ENCODE data around the gene RABEPK.
"Not testable (repeated sequence)": the region's sequence is repeated elsewhere in the genome, so short reads cannot be mapped to it uniquely, and the experiment has no call there.

The RABEPK gene

DNA sequence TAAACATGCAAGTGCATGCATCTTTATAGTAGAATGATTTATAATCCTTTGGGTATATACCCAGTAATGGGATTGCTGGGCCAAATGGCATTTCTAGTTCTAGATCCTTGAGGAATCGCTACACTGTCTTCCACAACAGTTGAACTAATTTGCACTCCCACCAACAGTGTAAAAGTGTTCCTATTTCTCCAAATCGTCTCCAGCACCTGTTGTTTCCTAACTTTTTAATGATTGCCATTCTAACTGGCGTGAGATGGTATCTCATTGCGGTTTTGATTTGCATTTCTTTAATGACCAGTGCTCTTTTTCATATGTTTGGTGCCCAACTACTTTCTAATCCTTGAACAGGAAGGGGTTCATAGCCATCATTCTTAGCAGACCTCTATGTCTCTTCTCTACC is 18.6 kb upstream of the RABEPK start:
- Mint-ChIP-seq H3K36me3 (ENCODE audit: low read depth) (peaks cover 68% of the 10 kb centered on the region), H3K27ac (peak overlapping the region; percentile 60), H3K4me1 (ENCODE audit: low read depth) (peaks cover 63% of the 10 kb centered on the region)
- not testable (repeated sequence) for H3K4me3 Mint-ChIP-seq, H3K9me3 Mint-ChIP-seq, DNase-seq, H3K27me3 Mint-ChIP-seq

DNA sequence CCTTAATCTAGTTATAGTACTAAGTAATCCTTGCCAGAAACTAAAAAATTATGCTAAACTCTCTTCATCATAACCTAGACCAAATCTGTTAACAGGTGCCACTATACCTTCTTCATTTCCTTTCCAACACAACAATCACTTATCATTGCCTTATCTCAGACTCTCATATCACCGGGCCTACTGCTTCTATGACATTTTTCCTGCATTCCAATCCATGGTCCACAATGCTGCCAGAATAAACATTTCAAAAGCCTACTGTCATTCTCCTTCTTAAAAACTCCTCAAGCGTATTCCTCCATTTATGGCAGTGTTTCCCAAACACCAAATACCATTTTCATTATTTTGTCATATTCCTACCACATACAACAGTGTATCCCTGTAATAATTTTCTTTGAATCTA is 17.3 kb upstream of the RABEPK start:
- H3K36me3 Mint-ChIP-seq (ENCODE audit: low read depth) = peaks cover 69% of the 10 kb centered on the region
- no peaks in the 10 kb centered on the region for H3K27me3 Mint-ChIP-seq
- peaks cover 66% of the 10 kb centered on the region for H3K4me1 Mint-ChIP-seq (ENCODE audit: low read depth)
- H3K9me3 Mint-ChIP-seq = no peaks in the 10 kb centered on the region
- H3K27ac Mint-ChIP-seq = peak overlapping the region; percentile 20
- no peak overlapping the region for H3K4me3 Mint-ChIP-seq
- DNase-seq = no peak

DNA sequence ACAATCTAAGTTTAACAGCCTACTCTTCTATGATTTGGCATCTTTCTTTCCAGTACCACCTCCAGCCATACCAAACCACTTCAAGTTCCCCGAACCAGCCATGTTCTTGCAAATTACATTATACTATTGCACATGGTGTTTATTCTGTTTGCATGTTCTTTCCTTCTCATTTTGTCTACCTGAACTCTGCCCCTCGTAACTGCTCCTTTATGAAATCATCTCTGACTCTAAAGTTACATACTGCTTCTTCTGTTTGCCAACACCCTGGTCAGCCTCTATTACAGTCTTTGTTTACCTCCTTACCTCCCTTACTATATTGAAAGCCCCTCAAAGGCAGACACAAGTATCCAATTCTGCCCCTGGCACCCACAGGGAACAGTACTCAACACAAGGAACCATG is 16.8 kb upstream of the RABEPK start:
- Mint-ChIP-seq H3K4me3 (no peak overlapping the region), H3K27ac (peak overlapping the region; percentile 4), H3K4me1 (ENCODE audit: low read depth) (peaks cover 66% of the 10 kb centered on the region), H3K27me3 (no peaks in the 10 kb centered on the region), H3K36me3 (ENCODE audit: low read depth) (peaks cover 66% of the 10 kb centered on the region), H3K9me3 (no peaks in the 10 kb centered on the region)
- no peak for DNase-seq

DNA sequence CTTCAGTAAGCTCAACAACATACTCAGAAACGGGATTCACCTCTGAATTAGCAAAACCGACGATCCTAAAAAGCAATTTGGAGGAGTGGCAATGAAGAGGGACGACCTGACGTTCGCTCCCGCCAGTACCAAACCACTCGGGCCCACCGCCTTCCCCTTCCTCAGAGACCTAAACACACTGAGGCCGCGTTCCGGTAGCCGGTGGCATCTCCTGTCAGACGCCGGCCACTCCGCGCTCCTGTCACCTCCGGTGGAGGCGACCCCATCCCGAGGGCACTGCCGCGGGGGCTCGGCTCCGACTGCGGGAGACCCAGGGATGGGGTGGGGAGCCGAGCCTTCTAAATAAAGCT is 11.4 kb upstream of the RABEPK start:
- Mint-ChIP-seq H3K27me3 (no peaks in the 10 kb centered on the region), H3K9me3 (no peaks in the 10 kb centered on the region), H3K4me1 (ENCODE audit: low read depth) (peaks cover 60% of the 10 kb centered on the region), H3K4me3 (peak overlapping the region; percentile 97), H3K36me3 (ENCODE audit: low read depth) (peaks cover 40% of the 10 kb centered on the region), H3K27ac (peak overlapping the region; percentile 97)
- DNase-seq = no peak

DNA sequence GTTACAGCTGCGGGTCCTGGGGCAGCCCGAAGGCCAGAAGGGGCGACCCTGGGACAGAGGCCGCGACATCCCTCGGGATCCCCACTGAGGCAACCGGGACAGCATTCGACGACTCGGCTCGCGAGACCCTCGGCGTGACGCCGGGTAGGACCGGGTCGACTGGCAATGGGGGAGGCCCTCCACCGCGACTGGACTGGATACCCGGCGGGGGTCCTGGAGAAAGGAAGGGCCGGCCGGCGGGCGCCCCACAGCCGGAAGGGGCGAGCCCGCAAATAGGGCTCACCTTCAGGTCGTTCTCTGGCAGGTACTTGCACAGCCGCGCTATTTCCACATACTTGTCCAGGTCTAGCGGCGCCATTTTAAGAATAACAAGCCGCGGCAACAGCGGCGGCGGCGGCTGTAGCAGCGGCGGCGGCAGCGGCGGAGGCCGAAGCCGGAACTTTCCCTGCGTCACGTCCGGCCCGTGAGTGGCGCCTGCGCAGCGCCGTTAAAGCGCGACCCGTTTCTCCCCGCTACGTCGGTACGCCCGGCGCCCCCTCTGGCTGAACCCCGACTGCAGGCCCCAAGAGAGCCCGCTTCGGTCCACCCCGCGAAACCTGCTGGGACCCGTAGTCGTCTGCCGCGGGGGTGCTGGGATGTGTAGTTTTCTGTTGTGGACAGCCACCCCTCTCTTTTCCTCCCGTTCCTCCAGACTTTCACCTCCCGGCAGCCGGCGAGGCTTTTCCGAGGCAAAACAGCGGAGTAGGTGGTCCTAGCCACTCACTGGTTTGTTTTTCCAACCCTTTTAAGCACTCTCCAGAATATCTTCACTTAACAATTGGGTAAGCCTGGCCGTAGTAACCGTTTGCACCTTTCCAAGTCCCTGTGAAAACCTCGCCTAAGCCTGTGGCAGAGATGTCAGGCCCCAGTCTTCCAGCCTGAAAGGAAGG is 10.7 kb upstream of the RABEPK start, which contains the start of gene PPP6C:
TSS of gene PPP6C (minus strand) at position 443 of the 929 bp plus-strand sequence. CDS start at position 358, 85 bp downstream.
- peak within 1 kb of the TSS; percentile 97 for H3K27ac Mint-ChIP-seq
- H3K4me3 Mint-ChIP-seq = peak within 1 kb of the TSS; percentile 97
- no peaks in the 10 kb centered on the region for H3K9me3 Mint-ChIP-seq
- H3K27me3 Mint-ChIP-seq = no peaks in the 10 kb centered on the region
- DNase-seq = peak; percentile 97
- H3K36me3 Mint-ChIP-seq (ENCODE audit: low read depth) = peaks cover 35% of the 10 kb centered on the region
- H3K4me1 Mint-ChIP-seq (ENCODE audit: low read depth) = peaks cover 63% of the 10 kb centered on the region

DNA sequence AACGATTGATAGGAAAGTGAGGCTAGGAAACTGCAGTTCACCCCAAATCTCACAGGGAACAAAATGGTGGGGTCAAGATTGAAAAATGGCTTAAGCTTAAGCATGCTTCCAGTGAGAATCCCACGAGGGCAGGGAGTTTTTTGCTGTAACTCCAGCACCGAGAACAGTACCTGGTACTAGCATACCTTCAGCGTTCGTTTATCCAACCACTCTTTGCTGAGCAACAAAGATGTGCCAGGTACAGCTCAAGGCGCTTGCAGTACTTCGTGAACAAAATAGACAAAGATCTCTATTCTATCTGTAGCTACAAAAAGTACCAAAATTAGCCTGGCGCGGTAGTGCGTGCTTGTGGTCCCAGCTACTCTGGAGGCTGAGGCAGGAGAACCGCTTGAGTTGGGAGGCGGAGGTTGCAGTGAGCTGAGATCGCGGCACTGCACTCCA is 10.0 kb upstream of the RABEPK start:
- peak; percentile 58 for DNase-seq
- Mint-ChIP-seq H3K36me3 (ENCODE audit: low read depth) (peaks cover 30% of the 10 kb centered on the region), H3K9me3 (no peaks in the 10 kb centered on the region), H3K27ac (peak overlapping the region; percentile 97), H3K4me1 (ENCODE audit: low read depth) (peaks cover 68% of the 10 kb centered on the region), H3K27me3 (no peaks in the 10 kb centered on the region), H3K4me3 (peak overlapping the region; percentile 97)

DNA sequence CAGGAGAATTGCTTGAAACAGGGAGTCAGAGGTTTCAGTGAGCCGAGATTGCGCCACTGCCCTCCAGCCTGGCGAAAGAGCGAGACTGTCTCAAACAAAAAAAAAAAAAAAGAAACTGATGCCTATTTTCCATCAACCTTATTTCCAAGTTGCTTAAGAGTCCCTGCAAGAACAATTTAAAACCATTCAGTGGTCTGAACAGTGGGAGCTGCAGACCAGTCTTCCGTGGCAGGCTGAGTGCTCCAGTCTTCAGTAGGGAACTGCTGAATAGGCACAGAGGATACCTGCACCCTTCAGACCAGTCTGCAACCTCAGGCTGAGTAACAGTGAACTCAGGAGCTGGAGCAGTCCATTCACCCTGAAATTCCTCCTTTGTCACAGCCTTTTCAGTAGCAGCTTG is 5.9 kb upstream of the RABEPK start:
- H3K9me3 Mint-ChIP-seq; H3K36me3 Mint-ChIP-seq (ENCODE audit: low read depth); H3K27me3 Mint-ChIP-seq: not testable (repeated sequence)
- DNase-seq = peak; percentile 48
- H3K4me3 Mint-ChIP-seq = peak overlapping the region; percentile 57
- peak overlapping the region; percentile 89 for H3K27ac Mint-ChIP-seq
- H3K4me1 Mint-ChIP-seq (ENCODE audit: low read depth) = peaks cover 63% of the 10 kb centered on the region

DNA sequence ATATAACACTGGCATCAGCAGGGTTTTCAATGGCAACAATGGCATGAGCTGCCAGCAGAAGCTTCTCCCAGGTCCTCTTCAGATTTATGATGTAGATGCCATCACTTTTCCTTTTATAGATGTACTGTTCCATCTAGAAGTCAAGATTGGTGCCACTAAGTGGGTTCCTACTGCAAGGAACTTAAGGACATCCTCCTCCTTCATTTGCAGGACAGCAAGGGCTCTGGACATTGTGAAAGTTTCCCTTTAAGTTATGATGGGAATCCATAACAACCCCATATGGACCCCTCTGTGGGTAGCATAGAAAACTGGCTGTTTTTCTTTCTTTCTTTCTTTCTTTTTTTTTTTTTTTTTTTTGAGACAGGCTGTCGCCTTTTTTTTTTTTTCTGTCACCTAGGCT is 4.8 kb upstream of the RABEPK start:
- not testable (repeated sequence) for H3K27me3 Mint-ChIP-seq, H3K4me3 Mint-ChIP-seq, DNase-seq

DNA sequence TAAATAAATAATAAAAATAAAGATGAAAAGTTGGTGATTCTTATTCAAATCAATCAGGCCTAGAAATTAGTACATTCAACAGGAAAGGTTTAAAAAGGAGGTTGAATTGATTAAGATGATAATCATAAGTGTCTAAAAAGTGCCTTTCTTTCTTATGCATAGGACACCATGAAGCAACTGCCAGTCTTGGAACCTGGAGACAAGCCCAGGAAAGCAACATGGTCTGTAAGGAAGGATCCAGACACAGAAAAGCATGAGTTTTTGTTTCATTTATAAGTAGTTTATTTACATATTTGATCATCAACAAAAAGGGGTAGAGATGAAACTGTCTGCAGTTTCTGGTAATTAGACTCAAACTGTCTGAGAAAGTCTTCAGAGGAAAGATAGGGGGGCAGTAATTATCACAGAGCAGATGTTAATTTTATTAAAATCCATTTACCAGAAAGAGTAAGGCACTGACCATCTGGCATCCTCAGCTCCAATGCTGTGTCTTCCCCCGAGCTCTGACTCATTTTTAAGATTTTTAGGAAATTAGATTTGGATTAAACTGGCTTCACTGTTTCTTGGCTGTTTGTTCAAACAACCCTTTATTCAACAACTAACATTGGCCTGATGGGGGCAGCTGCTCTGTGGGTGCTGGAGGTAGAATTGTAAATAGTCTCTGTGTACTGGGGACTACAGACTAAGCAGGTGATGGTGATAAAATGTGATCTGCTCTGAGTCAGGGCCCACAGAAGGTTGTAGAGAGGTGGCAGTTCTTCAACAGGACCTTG is 2.7 kb downstream of the RABEPK start:
- H3K27me3 Mint-ChIP-seq = no peaks in the 10 kb centered on the region
- H3K9me3 Mint-ChIP-seq = no peaks in the 10 kb centered on the region
- peaks cover 62% of the 10 kb centered on the region for H3K36me3 Mint-ChIP-seq (ENCODE audit: low read depth)
- DNase-seq = no peak
- H3K27ac Mint-ChIP-seq = peak overlapping the region; percentile 57
- peaks cover 25% of the 10 kb centered on the region for H3K4me1 Mint-ChIP-seq (ENCODE audit: low read depth)
- no peak overlapping the region for H3K4me3 Mint-ChIP-seq

More for the DNA sequence above, 4.8 kb upstream of the RABEPK start:
- not testable (repeated sequence) for H3K36me3 Mint-ChIP-seq (ENCODE audit: low read depth); H3K9me3 Mint-ChIP-seq
- Mint-ChIP-seq H3K4me1 (ENCODE audit: low read depth) (peaks cover 61% of the 10 kb centered on the region), H3K27ac (peak overlapping the region; percentile 89)

DNA sequence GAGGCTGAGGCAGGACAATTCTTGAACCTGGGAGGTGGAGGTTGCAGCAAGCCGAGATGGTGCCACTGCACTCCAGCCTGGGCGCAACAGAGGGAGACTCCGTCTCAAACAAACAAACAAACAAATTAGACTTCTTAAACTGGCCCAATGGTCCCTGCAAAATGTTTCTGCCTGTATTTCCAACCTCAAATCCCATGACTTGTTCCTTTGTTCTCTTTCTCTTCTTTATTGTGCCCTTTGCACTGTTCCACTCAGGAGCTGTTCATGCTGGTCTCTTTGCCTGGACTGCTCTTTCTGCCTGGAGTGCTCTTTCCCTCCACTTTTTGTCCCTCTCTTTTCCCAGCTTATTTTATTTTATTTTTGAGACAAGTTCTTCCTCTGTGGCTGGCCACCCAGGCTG is 4.1 kb downstream of the RABEPK start:
- peaks cover 76% of the 10 kb centered on the region for H3K36me3 Mint-ChIP-seq (ENCODE audit: low read depth)
- peaks cover 18% of the 10 kb centered on the region for H3K4me1 Mint-ChIP-seq (ENCODE audit: low read depth)
- no peak overlapping the region for H3K4me3 Mint-ChIP-seq
- no peaks in the 10 kb centered on the region for H3K9me3 Mint-ChIP-seq
- DNase-seq = no peak
- H3K27ac Mint-ChIP-seq = peak overlapping the region; percentile 5
- no peaks in the 10 kb centered on the region for H3K27me3 Mint-ChIP-seq

DNA sequence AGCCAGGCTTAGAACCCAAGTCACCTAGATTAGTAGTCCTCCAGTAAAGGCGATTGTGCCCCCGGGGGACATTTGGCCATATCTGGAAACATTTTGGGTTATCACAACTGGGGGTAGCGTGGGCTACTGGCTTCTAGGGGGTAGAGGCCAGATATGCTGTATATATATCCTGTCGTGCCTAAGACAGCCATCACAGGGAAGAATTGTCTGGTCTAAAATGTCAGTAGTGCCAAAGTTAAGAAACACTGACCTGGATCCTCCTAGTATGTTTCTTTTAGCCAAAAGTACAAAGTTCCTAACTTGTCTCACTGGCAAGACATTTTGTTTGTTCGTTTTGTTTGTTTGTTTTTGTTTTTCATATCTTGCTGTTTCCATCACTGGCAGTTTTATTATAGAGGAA is 13.8 kb downstream of the RABEPK start:
- Mint-ChIP-seq H3K4me1 (ENCODE audit: low read depth) (no peaks in the 10 kb centered on the region), H3K27ac (no peak overlapping the region), H3K4me3 (no peak overlapping the region), H3K27me3 (no peaks in the 10 kb centered on the region), H3K9me3 (no peaks in the 10 kb centered on the region), H3K36me3 (ENCODE audit: low read depth) (peaks cover 75% of the 10 kb centered on the region)
- DNase-seq = no peak

DNA sequence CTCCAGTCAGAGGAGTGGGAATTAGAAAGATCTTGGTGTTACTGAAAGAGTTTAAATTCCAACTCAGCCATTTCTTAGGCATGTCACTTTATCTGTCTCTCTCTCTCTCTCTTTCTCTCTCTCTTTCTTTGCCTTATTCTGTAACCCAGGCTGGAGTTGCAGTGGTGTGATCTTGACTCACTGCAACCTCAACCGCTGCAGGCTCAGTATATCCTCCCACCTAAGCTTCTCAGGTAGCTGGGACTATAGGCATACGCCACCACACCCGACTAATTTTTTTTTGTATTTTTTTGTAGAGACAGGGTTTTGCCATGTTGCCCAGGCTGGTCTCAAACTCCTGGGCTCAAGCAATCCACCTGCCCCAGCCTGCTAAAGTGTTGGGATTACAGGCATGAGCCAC is 18.3 kb downstream of the RABEPK start:
- Mint-ChIP-seq H3K27me3 (no peaks in the 10 kb centered on the region), H3K36me3 (ENCODE audit: low read depth) (peaks cover 68% of the 10 kb centered on the region), H3K4me1 (ENCODE audit: low read depth) (no peaks in the 10 kb centered on the region), H3K4me3 (no peak overlapping the region), H3K27ac (no peak overlapping the region), H3K9me3 (no peaks in the 10 kb centered on the region)
- DNase-seq = no peak

DNA sequence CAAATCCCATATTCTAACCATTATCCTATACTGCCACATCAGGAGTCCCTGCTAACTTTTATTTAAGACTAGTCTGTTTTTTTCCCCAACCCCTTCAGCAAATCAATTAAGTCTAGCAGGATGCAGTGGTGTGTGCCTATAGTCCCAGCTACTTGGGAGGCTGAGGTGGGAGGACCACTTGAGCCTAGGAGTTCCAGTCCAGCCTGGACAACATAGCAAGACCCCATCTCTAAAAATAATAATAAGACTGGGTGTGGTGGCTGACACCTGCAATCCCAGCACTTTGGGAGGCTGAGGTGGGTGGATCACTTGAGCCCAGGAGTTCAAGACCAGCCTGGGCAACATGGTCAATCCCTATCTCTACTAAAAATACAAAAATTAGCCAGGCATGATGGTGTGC is 24.5 kb downstream of the RABEPK start:
- not testable (repeated sequence) for H3K4me1 Mint-ChIP-seq (ENCODE audit: low read depth); H3K9me3 Mint-ChIP-seq; DNase-seq; H3K27me3 Mint-ChIP-seq; H3K27ac Mint-ChIP-seq; H3K4me3 Mint-ChIP-seq
- H3K36me3 Mint-ChIP-seq (ENCODE audit: low read depth) = peaks cover 63% of the 10 kb centered on the region

DNA sequence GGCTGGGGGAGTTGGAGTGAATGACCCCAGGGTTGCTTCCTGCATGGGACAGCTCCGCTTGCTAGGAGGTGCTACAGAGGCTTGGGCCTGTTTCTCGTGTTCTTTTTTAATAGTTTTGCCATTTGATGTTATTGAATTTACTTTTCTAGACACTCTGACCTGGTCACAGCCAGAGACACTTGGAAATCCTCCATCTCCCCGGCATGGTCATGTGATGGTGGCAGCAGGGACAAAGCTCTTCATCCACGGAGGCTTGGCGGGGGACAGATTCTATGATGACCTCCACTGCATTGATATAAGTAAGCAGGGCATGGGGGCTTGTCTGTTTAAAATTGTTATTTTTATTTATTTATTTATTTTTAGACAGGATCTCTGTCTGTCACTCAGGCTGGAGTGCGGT is 27.4 kb downstream of the RABEPK start:
- no peak overlapping the region for H3K4me3 Mint-ChIP-seq
- H3K27ac Mint-ChIP-seq = no peak overlapping the region
- no peaks in the 10 kb centered on the region for H3K27me3 Mint-ChIP-seq
- DNase-seq = no peak
- H3K9me3 Mint-ChIP-seq = no peaks in the 10 kb centered on the region
- peaks cover 66% of the 10 kb centered on the region for H3K36me3 Mint-ChIP-seq (ENCODE audit: low read depth)
- no peaks in the 10 kb centered on the region for H3K4me1 Mint-ChIP-seq (ENCODE audit: low read depth)

DNA sequence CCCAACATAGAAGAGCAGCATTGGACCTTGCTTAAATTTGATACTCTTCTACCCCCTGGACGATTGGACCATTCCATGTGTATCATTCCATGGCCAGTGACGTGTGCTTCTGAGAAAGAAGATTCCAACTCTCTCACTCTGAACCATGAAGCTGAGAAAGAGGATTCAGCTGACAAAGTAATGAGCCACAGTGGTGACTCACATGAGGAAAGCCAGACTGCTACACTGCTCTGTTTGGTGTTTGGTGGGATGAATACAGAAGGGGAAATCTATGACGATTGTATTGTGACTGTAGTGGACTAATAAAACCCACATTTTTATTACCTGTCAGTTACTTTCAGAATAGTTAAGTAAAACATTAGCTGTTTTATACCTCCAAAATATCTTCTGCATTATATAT is 33.3 kb downstream of the RABEPK start:
- H3K27me3 Mint-ChIP-seq = no peaks in the 10 kb centered on the region
- peak overlapping the region; percentile 75 for H3K27ac Mint-ChIP-seq
- H3K4me1 Mint-ChIP-seq (ENCODE audit: low read depth) = peaks cover 42% of the 10 kb centered on the region
- DNase-seq = no peak
- H3K4me3 Mint-ChIP-seq = no peak overlapping the region
- H3K36me3 Mint-ChIP-seq (ENCODE audit: low read depth) = peaks cover 88% of the 10 kb centered on the region
- H3K9me3 Mint-ChIP-seq = no peaks in the 10 kb centered on the region
